ENCODE results near the gene MAML2. TPM values are rescaled to one million over a fixed set of nuclear protein-coding genes. Genes with fewer than 3 reads are reported as not detected.

Gene MAML2
- total and polyA plus RNA-seq, 2 of the 8 experiments (the other 6 are each of a cell fraction or from before 2014, with no cell fraction given), result 3.8 to 6.6 TPM

DNA sequence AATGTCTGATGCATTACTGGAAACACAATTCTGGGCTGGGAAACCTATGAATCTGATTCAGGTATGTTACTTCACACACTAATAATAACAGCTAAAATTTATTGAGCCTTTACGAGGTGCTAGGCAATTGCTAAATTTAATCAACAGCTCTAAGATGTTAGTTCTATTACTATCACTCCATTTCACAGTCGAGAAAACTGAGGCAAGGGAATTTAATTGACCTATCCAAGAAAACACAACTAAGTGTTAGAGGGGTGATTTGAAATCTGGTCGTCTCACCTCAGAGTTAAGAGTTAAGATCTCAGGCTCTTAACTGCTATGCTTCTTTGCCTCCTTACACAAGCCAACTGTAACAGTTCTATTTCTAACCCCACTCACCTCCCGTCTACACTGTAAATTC is 8.8 kb downstream of the MAML2 start:
- H3K4me3 ChIP-seq (ENCODE audit: extremely low read depth in 1 of 4, insufficient read depth in 2 of 4, low read depth in 3 of 4, low read length in 4 of 4), result no peak overlapping the region
- no peak overlapping the region for H2BK12ac ChIP-seq (ENCODE audit: low read depth, low read length)
- no peak overlapping the region for H3K27ac ChIP-seq (ENCODE audit: low read depth, low read length)
- H3K9ac ChIP-seq (replicated peaks in 1 of 4; ENCODE audit: extremely low read depth in 1 of 4, low read depth in 3 of 4, low read length in 3 of 4), result no peak overlapping the region
- CTCF ChIA-PET (ENCODE audit: partially characterized antibody), result interaction anchor here (0.8 to 2.3 kb wide), 7 partner anchors 9 to 498 kb away, joined by 3 to 8 read pairs (median 3); partner anchors contain the start of gene MAML2
- peaks cover 0 to 39% of the 10 kb centered on the region in 2 experiments; a peak in 2 of 4 replicates for H3K79me2 ChIP-seq (ENCODE audit: control insufficient read depth in 1 of 2, insufficient read depth in 2 of 2, low read length in 2 of 2)
- H3K36me3 ChIP-seq (ENCODE audit: control insufficient read depth in 2 of 4, insufficient read depth in 4 of 4, low read length in 3 of 4), result no peaks in the 10 kb centered on the region
- H3K27me3 ChIP-seq (replicated peaks in 1 of 4; ENCODE audit: control insufficient read depth in 3 of 4, extremely low read depth in 1 of 4, insufficient read depth in 3 of 4, low read length in 3 of 4), result no peaks in the 10 kb centered on the region
- no peak overlapping the region for H2AK5ac ChIP-seq (ENCODE audit: low read depth, low read length)
- H3K18ac ChIP-seq (ENCODE audit: extremely low read depth, low read length), result no peak overlapping the region
- H3K9me3 ChIP-seq (ENCODE audit: insufficient read depth in 2 of 2, low read depth in 1 of 2, low read length in 1 of 2), result no peaks in the 10 kb centered on the region
- H2BK20ac ChIP-seq (ENCODE audit: low read length), result no peak overlapping the region
- no peak overlapping the region for H3K56ac ChIP-seq (replicated peaks; ENCODE audit: insufficient read length, low read depth, low read length)
- no peaks in the 10 kb centered on the region; the same call in 1 of the 2 replicates for H3K79me1 ChIP-seq (ENCODE audit: low read depth, low read length)
- no peak overlapping the region; a peak in 1 of 4 replicates for H3K4me2 ChIP-seq (ENCODE audit: insufficient read depth in 1 of 2, low read depth in 2 of 2, low read length in 2 of 2)
- no peak overlapping the region for H2AFZ ChIP-seq (ENCODE audit: low read length)
- no peak overlapping the region for H2BK15ac ChIP-seq (ENCODE audit: low read length)
- DNase-seq (ENCODE audit: low read depth in 1 of 2, low spot score in 2 of 2) (no peak), FAIRE-seq (no peak)
- H4K20me1 ChIP-seq (replicated peaks in 1 of 2; ENCODE audit: control insufficient read depth in 1 of 2, insufficient read depth in 2 of 2, low read length in 2 of 2), result no peaks in the 10 kb centered on the region
- H4K8ac ChIP-seq (ENCODE audit: extremely low read depth, insufficient read depth, low read length), result no peak overlapping the region
- 83% methylated on average over 4 of the region's 4 CpGs; no CpG with 5 or more reads in 1 of the 2 experiments for WGBS, 2 experiments (ENCODE audit: extremely low coverage in 1 of 2, insufficient coverage in 1 of 2, insufficient read length in 1 of 2, insufficient replicate concordance in 2 of 2, low coverage in 1 of 2, low lambda C conversion rate in 2 of 2, missing lambda C conversion rate in 1 of 2)
- no peak overlapping the region for H4K91ac ChIP-seq (replicated peaks; ENCODE audit: insufficient read length, low read length)
- H2BK5ac ChIP-seq (ENCODE audit: low read depth, low read length), result no peak overlapping the region
- H3K4ac ChIP-seq (replicated peaks; ENCODE audit: insufficient read length, low read depth, low read length), result no peak overlapping the region
- no peak overlapping the region for H2BK120ac ChIP-seq (replicated peaks; ENCODE audit: low read depth, low read length)
- H3K4me1 ChIP-seq (replicated peaks in 1 of 4; ENCODE audit: control insufficient read depth in 3 of 4, insufficient read depth in 4 of 4, low read length in 3 of 4), result peaks cover 3 to 24% (median 23%) of the 10 kb centered on the region in 4 experiments; a peak in 5 of 7 replicates
- no peak overlapping the region for H4K5ac ChIP-seq (ENCODE audit: insufficient read length, low read depth, low read length)
- H3K23ac ChIP-seq (ENCODE audit: insufficient read length), result no peak overlapping the region
- POLR2A ChIA-PET (ENCODE audit: partially characterized antibody), result no interaction called here
- H3K23me2 ChIP-seq (ENCODE audit: low read depth, low read length), result no peaks in the 10 kb centered on the region
- no peak overlapping the region for H3K14ac ChIP-seq (ENCODE audit: insufficient read length)
- TF ChIP-seq SRF (IDR thresholded peaks at IDR 0.05; ENCODE audit: low read depth, low read length), result no peak
- no peak for TF ChIP-seq JUND (IDR thresholded peaks at IDR 0.05; ENCODE audit: low read length)
- TF ChIP-seq TAF1 (IDR thresholded peaks at IDR 0.05; ENCODE audit: low read depth, low read length), result no peak
- no peak for TF ChIP-seq NRF1 (IDR thresholded peaks at IDR 0.05; ENCODE audit: low read depth, low read length)
- no peak for TF ChIP-seq SAP30 (IDR thresholded peaks at IDR 0.05; ENCODE audit: insufficient read depth, insufficient replicate concordance, low read length)
- no peak for TF ChIP-seq NANOG (IDR thresholded peaks at IDR 0.05; ENCODE audit: insufficient read depth, low read depth, low read length, poor library complexity, severe bottlenecking)
- no peak for TF ChIP-seq FOSL1 (IDR thresholded peaks at IDR 0.05; ENCODE audit: insufficient read depth, low read depth, low read length)
- TF ChIP-seq GABPA (IDR thresholded peaks at IDR 0.05; ENCODE audit: borderline replicate concordance, insufficient read depth, low read length), result no peak
- TF ChIP-seq CREB1 (IDR thresholded peaks at IDR 0.05), result no peak
- TF ChIP-seq PHF8 (conservative IDR thresholded peaks at IDR 0.05; ENCODE audit: low read depth, low read length), result no peak
- no peak for TF ChIP-seq POLR2A (IDR thresholded peaks at IDR 0.05; ENCODE audit: control extremely low read depth in 1 of 2, low read depth in 2 of 2, low read length in 2 of 2)
- TF ChIP-seq, protein P1, sequence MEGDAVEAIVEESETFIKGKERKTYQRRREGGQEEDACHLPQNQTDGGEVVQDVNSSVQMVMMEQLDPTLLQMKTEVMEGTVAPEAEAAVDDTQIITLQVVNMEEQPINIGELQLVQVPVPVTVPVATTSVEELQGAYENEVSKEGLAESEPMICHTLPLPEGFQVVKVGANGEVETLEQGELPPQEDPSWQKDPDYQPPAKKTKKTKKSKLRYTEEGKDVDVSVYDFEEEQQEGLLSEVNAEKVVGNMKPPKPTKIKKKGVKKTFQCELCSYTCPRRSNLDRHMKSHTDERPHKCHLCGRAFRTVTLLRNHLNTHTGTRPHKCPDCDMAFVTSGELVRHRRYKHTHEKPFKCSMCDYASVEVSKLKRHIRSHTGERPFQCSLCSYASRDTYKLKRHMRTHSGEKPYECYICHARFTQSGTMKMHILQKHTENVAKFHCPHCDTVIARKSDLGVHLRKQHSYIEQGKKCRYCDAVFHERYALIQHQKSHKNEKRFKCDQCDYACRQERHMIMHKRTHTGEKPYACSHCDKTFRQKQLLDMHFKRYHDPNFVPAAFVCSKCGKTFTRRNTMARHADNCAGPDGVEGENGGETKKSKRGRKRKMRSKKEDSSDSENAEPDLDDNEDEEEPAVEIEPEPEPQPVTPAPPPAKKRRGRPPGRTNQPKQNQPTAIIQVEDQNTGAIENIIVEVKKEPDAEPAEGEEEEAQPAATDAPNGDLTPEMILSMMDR (IDR thresholded peaks at IDR 0.05; ENCODE audit: control extremely low read depth in 1 of 3, insufficient read depth in 1 of 3, low read depth in 1 of 3, low read length in 3 of 3), result no peak
